Measurements from ENCODE around the gene SLC25A12.

The SLC25A12 gene

DNA sequence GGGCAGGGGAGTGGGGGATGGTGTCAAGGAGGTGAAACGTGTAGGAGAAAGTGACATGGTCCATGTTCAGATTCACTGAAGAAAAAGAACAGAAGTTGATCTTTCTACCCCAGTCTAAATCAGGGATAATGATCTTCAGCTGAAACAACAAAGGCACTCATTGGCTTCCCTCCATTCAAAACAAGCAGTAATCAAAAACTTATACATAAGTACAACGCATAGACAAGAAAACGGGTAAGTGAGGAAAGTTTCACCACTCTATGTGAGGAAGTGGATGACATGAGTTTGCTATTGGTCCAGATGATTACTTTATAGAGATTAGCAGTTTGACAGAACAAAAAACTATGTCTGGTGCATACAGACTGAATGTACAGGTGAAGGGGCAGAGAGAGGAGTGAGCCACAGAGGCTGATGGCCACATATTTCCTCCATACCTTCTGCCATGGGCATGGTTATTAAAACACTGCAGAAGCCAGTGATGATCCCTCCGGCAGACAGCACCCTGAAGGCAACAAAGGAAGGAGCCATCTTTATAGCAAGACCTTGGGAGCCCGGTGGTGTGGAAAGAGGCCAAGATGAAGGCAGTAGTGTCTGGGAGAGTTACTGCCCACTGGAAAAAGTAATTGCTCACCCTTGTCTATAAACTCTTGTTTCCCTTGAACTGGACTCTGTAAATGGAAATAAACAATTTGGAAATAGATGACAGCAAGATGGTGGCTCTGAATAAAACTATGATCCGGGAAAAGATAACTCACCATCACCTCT is 57.7 kb downstream of the SLC25A12 start:
- Histone ChIP-seq H3K9me3 (ENCODE audit: severe bottlenecking) (peaks cover 11% of the 10 kb centered on the region), H3K27me3 (ENCODE audit: insufficient read depth, low read depth, severe bottlenecking) (no peaks in the 10 kb centered on the region), H3K36me3 (peaks cover 39% of the 10 kb centered on the region), H3K4me3 (ENCODE audit: low read depth, low read length) (no peak overlapping the region), H3K27ac (no peak overlapping the region)
- DNase-seq, result no peak
- TF ChIP-seq CTCF (IDR thresholded peaks at IDR 0.05; ENCODE audit: low read depth, low read length), result no peak

- Histone ChIP-seq H3K36me3 (peaks cover 48% of the 10 kb centered on the region), H3K9me3 (ENCODE audit: severe bottlenecking) (peaks cover 19% of the 10 kb centered on the region), H3K27ac (no peak overlapping the region), H3K27me3 (ENCODE audit: insufficient read depth, low read depth, severe bottlenecking) (no peaks in the 10 kb centered on the region), H3K4me3 (ENCODE audit: low read depth, low read length) (no peak overlapping the region)
- no peak for TF ChIP-seq CTCF (IDR thresholded peaks at IDR 0.05; ENCODE audit: low read depth, low read length)
- DNase-seq, result no peak
Observed at GRCh38 chr2:171835386-171835785, 58.7 kb downstream of the SLC25A12 start.

- H3K4me3 ChIP-seq (ENCODE audit: low read depth, low read length), result no peak overlapping the region
- peaks cover 19% of the 10 kb centered on the region for H3K9me3 ChIP-seq (ENCODE audit: severe bottlenecking)
- no peak overlapping the region for H3K27ac ChIP-seq
- no peaks in the 10 kb centered on the region for H3K27me3 ChIP-seq (ENCODE audit: insufficient read depth, low read depth, severe bottlenecking)
- TF ChIP-seq CTCF (IDR thresholded peaks at IDR 0.05; ENCODE audit: low read depth, low read length), result no peak
- peaks cover 54% of the 10 kb centered on the region for H3K36me3 ChIP-seq
- no peak for DNase-seq
Observed at GRCh38 chr2:171834286-171834685, 59.8 kb downstream of the SLC25A12 start.

DNA sequence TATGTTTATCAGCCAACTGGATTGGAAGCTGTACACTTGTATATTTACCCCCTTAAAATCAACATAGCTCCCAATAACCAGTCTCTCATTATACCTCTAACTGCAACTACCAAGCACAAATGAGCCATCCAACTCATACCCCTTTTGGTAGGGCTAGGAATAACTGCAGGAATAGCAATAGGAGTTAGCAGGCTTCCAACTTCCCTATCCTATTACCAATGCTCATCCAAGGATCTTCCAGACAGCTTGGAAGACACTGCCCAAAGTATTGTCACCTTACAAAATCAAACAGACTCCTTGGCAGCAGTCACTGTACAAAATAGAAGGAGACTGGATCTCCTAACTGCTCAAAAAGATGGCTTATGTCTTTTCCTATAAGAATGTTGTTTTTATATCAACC is 61.6 kb downstream of the SLC25A12 start:
- Histone ChIP-seq H3K36me3 (peaks cover 54% of the 10 kb centered on the region), H3K9me3 (ENCODE audit: severe bottlenecking) (peaks cover 19% of the 10 kb centered on the region), H3K4me3 (ENCODE audit: low read depth, low read length) (no peak overlapping the region), H3K27me3 (ENCODE audit: insufficient read depth, low read depth, severe bottlenecking) (no peaks in the 10 kb centered on the region), H3K27ac (no peak overlapping the region)
- no peak for DNase-seq
- TF ChIP-seq CTCF (IDR thresholded peaks at IDR 0.05; ENCODE audit: low read depth, low read length), result no peak

DNA sequence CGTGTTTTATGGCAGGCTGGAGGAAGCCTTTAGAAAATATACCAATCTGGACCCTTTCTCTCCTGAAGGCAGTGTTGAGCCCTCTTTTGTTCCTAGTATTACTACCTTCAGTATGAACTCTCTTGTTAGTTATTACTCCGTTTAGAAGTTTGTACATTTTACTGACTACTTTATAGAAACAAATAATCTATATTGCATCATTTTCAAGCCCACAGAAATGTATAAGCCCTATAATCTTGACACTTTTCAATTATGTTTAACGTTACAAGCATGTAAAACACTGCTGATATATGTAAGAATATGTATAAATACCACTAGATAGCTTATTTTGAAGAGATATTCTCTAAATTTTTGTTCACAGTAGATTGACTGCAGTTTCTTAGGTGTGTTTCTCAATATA is 64.0 kb downstream of the SLC25A12 start:
- peaks cover 19% of the 10 kb centered on the region for H3K9me3 ChIP-seq (ENCODE audit: severe bottlenecking)
- H3K27ac ChIP-seq, result no peak overlapping the region
- no peak overlapping the region for H3K4me3 ChIP-seq (ENCODE audit: low read depth, low read length)
- DNase-seq, result no peak
- TF ChIP-seq CTCF (IDR thresholded peaks at IDR 0.05; ENCODE audit: low read depth, low read length), result no peak
- H3K27me3 ChIP-seq (ENCODE audit: insufficient read depth, low read depth, severe bottlenecking), result no peaks in the 10 kb centered on the region
- H3K36me3 ChIP-seq, result peaks cover 54% of the 10 kb centered on the region

DNA sequence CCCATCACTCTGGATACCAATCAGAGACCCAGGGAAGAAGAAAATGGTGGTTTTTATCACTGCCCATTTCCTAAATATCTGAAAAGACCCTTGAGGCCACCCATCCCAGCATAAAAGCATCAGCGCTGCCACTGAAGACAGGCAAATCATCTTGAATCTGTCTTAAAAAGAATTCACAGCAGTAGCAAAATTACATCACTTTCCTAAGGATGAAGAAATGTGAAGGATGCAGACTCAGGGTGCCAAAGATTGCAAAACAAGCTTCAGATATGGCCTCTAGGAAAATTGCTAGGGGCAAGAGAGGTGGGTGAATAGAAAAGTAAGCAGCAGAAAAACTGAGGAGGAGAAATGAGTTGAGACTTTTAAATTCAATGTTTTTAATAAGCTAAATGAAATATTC is 70.0 kb downstream of the SLC25A12 start:
- Histone ChIP-seq H3K9me3 (ENCODE audit: severe bottlenecking) (no peaks in the 10 kb centered on the region), H3K4me3 (ENCODE audit: low read depth, low read length) (no peak overlapping the region), H3K27me3 (ENCODE audit: insufficient read depth, low read depth, severe bottlenecking) (no peaks in the 10 kb centered on the region), H3K36me3 (peaks cover 4% of the 10 kb centered on the region; the same call in 1 of the 2 replicates), H3K27ac (no peak overlapping the region)
- TF ChIP-seq CTCF (IDR thresholded peaks at IDR 0.05; ENCODE audit: low read depth, low read length), result no peak
- no peak for DNase-seq
